MM.1S (cell line): ENCODE data around the gene GPC5.

ENCODE experiments used
- DNase-seq: peaks from one replicate; pipeline ENCODE4 v3.0.0-alpha.2; 2015
- H2AFZ ChIP-seq: fragments of 300-600 bp; sonication (generic); 2 replicates; pipeline ENCODE4 v1.6.0; 2016; ENCODE audit warnings: antibody characterized with exemption, low read length
- H3F3A ChIP-seq: fragments of 300-600 bp; sonication (generic); 2 replicates; pipeline ENCODE4 v1.6.1; 2016; ENCODE audit warnings: mild to moderate bottlenecking, antibody characterized with exemption, low read length, moderate library complexity, mixed read lengths; ENCODE audit not compliant: insufficient read depth
- H3K27ac ChIP-seq: fragments of 300-600 bp; sonication (generic); 2 replicates; pipeline ENCODE4 v1.5.1; 2016; ENCODE audit warnings: mild to moderate bottlenecking, low read length
- H3K27me3 ChIP-seq: fragments of 300-600 bp; sonication (generic); replicated peaks from 2 replicates; pipeline ENCODE4 v1.6.0; 2016; ENCODE audit warnings: low read length; ENCODE audit not compliant: insufficient read depth
- H3K36me3 ChIP-seq: fragments of 300-600 bp; sonication (generic); replicated peaks from 2 replicates; pipeline ENCODE4 v1.6.1; 2016; ENCODE audit warnings: mild to moderate bottlenecking, low read length, mixed read lengths; ENCODE audit not compliant: insufficient read depth
- H3K4me1 ChIP-seq: fragments of 300-600 bp; sonication (generic); 2 replicates; pipeline ENCODE4 v1.6.1; 2016; ENCODE audit warnings: low read length, mixed read lengths
- H3K4me2 ChIP-seq: fragments of 300-600 bp; sonication (generic); 2 replicates; pipeline ENCODE4 v1.6.0; 2016; ENCODE audit warnings: low read depth, low read length
- H3K4me3 ChIP-seq: fragments of 300-600 bp; sonication (generic); 2 replicates; pipeline ENCODE4 v1.5.1; 2016; ENCODE audit warnings: low read length, mixed read lengths
- H3K79me2 ChIP-seq: fragments of 300-600 bp; sonication (generic); 2 replicates; pipeline ENCODE4 v1.6.1; 2016; ENCODE audit warnings: mixed run types, low read length, mixed read lengths
- H3K9ac ChIP-seq: fragments of 300-600 bp; sonication (generic); 2 replicates; pipeline ENCODE4 v1.6.1; 2016; ENCODE audit warnings: low read length, mixed read lengths
- H3K9me2 ChIP-seq: fragments of 300-600 bp; sonication (generic); replicated peaks from 2 replicates; pipeline ENCODE4 v1.6.1; 2016; ENCODE audit warnings: mild to moderate bottlenecking, low read length, mixed read lengths; ENCODE audit not compliant: insufficient read depth
- H3K9me3 ChIP-seq: fragments of 300-600 bp; sonication (generic); replicated peaks from 2 replicates; pipeline ENCODE4 v1.6.1; 2016; ENCODE audit warnings: mild to moderate bottlenecking, low read length, mixed read lengths; ENCODE audit not compliant: insufficient read depth
- H4K20me1 ChIP-seq: fragments of 300-600 bp; sonication (generic); 2 replicates; pipeline ENCODE4 v1.6.1; 2016; ENCODE audit warnings: mild to moderate bottlenecking, low read length, moderate library complexity, mixed read lengths; ENCODE audit not compliant: insufficient read depth
- EZH2 ChIP-seq: fragments of 300-600 bp; sonication (generic); optimal IDR thresholded peaks from 2 replicates; pipeline ENCODE3; 2017; ENCODE audit warnings: low read depth, mild to moderate bottlenecking, antibody characterized with exemption, low read length, mixed read lengths
- EZH2phosphoT487 ChIP-seq: fragments of 300-600 bp; sonication (generic); IDR thresholded peaks from 2 replicates; pipeline ENCODE4 v1.6.1; 2018; ENCODE audit warnings: antibody characterized with exemption, low read length
- TF ChIP-seq, protein P1 (sequence below): fragments of 300-600 bp; sonication (generic); IDR thresholded peaks from 2 replicates; pipeline ENCODE4 v1.5.1; 2016; ENCODE audit warnings: antibody characterized with exemption, low read length, mixed read lengths

The GPC5 gene

DNA sequence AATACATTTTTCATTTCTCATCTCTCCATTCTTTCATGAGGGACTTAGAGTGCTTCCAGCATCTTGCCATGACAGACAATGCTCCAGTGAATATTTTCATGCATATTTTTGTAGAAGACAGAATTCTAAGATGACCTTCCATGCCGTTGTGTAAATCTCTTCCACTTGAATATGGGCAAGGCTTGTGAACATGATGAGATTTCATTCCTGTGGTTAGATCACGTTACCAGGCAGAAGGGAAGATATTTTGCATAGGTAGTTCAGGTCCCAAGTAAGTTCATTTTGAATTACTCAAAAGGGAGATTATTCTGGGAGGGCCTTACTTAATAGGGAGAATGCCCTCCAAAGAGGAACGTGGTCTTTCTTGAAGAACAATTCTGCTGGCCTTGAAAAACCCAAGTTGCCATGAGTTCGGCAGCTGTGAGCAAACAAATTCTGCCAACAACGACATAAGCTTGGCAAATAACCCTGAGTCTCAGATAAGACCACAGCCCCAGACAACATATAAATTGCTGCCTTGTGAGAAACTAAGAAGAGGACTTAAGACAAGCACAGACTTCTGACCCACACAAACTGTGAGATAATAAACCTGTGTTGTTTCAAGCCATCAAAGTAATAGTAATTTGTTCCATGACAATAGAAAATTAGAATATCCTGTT lies 1427.6 kb downstream of the GPC5 start:
- no peak for TF ChIP-seq EZH2
- no peak for TF ChIP-seq EZH2phosphoT487
- TF ChIP-seq, protein P1, sequence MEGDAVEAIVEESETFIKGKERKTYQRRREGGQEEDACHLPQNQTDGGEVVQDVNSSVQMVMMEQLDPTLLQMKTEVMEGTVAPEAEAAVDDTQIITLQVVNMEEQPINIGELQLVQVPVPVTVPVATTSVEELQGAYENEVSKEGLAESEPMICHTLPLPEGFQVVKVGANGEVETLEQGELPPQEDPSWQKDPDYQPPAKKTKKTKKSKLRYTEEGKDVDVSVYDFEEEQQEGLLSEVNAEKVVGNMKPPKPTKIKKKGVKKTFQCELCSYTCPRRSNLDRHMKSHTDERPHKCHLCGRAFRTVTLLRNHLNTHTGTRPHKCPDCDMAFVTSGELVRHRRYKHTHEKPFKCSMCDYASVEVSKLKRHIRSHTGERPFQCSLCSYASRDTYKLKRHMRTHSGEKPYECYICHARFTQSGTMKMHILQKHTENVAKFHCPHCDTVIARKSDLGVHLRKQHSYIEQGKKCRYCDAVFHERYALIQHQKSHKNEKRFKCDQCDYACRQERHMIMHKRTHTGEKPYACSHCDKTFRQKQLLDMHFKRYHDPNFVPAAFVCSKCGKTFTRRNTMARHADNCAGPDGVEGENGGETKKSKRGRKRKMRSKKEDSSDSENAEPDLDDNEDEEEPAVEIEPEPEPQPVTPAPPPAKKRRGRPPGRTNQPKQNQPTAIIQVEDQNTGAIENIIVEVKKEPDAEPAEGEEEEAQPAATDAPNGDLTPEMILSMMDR = no peak
- H3K27me3 ChIP-seq = no peaks in the 10 kb centered on the region
- no peaks in the 10 kb centered on the region for H3K4me1 ChIP-seq
- no peaks in the 10 kb centered on the region for H3F3A ChIP-seq
- no peak overlapping the region for H3K4me3 ChIP-seq
- H3K9me2 ChIP-seq = no peaks in the 10 kb centered on the region
- DNase-seq = no peak
- H3K9me3 ChIP-seq = no peaks in the 10 kb centered on the region
- no peaks in the 10 kb centered on the region for H3K79me2 ChIP-seq
- H3K27ac ChIP-seq = no peak overlapping the region
- no peak overlapping the region for H2AFZ ChIP-seq
- H4K20me1 ChIP-seq = no peaks in the 10 kb centered on the region
- H3K4me2 ChIP-seq = no peak overlapping the region
- no peak overlapping the region for H3K9ac ChIP-seq
- H3K36me3 ChIP-seq = no peaks in the 10 kb centered on the region

DNA sequence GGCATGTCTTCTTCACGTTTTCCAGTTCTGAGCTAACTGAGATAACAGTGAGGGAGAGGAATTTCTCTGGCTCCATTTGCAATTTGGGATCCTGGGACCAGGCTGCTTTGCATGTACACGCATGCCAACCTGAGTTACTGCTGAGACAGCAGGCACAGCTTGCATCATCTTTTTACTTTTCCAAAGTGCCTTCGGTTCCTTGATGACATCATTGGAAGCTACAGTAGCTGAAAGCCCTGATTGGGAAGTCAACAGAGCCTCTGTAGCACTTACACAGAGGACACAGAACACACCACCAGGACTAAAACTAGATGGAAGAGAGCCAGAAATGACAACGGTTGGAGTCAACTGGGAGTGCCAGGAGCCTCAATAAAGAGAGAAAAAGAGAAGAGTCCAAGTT lies 1429.1 kb downstream of the GPC5 start:
- TF ChIP-seq, protein P1 = no peak
- TF ChIP-seq EZH2phosphoT487 = no peak
- TF ChIP-seq EZH2 = no peak
- Histone ChIP-seq H4K20me1 (no peaks in the 10 kb centered on the region), H3K9ac (no peak overlapping the region), H3K4me3 (no peak overlapping the region), H3K27me3 (no peaks in the 10 kb centered on the region), H3K4me1 (no peaks in the 10 kb centered on the region), H3K27ac (no peak overlapping the region), H3K36me3 (no peaks in the 10 kb centered on the region), H3K4me2 (no peak overlapping the region), H3K9me3 (no peaks in the 10 kb centered on the region), H3F3A (no peaks in the 10 kb centered on the region), H3K9me2 (no peaks in the 10 kb centered on the region), H2AFZ (no peak overlapping the region), H3K79me2 (no peaks in the 10 kb centered on the region)
- DNase-seq = no peak

DNA sequence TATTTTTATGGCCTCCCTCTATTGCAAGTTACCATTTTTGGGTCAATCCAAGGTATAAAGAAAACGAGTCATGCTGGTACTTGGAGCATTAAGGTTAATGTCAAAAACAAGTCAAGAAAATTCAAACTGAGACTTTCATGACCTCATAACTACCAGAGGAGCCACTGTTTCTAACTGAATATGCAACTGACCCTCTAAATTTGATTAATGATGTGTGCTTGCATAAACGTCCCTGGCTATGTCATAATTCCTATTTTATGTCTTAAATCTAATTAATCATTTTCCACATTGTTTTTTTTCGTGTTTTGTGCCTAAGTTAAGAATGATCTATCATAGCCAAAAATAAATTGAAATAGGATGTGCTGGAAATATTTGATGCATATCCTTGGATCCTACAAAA lies 1431.5 kb downstream of the GPC5 start:
- Histone ChIP-seq H3K4me1 (no peaks in the 10 kb centered on the region), H3K36me3 (no peaks in the 10 kb centered on the region), H3K9ac (no peak overlapping the region), H3F3A (no peaks in the 10 kb centered on the region), H3K79me2 (no peaks in the 10 kb centered on the region), H3K4me3 (no peak overlapping the region), H4K20me1 (no peaks in the 10 kb centered on the region), H3K27me3 (no peaks in the 10 kb centered on the region), H3K9me3 (no peaks in the 10 kb centered on the region), H3K27ac (no peak overlapping the region), H2AFZ (no peak overlapping the region), H3K9me2 (no peaks in the 10 kb centered on the region), H3K4me2 (no peak overlapping the region)
- no peak for DNase-seq
- TF ChIP-seq, protein P1 = no peak
- TF ChIP-seq EZH2phosphoT487 (no peak), EZH2 (no peak)
